ENCODE measurements around the gene PRKG1. TPM values are rescaled to one million over a fixed set of nuclear protein-coding genes. Genes with fewer than 3 reads are reported as not detected.

The PRKG1 gene
- total RNA-seq, 1 experiment from 2014 or later = 10.4 TPM

DNA sequence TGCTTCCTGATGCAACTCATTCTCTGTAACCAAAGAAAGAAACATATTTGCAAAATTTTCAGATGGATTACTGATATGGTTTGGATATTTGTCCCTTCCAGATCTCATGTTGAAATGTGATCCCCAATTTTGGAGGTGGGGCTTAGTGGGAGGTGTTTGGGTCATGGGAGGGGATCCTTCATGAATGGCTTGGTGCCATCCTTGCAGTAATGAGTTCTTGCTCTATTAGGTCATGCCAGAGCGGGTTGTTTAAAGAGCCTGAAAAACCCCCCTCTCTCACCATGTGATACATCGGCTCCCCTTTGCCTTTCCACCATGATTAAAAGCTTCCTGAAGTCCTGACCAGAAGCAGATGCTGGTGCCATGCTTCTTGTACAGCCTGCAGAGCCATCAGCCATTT is 43.8 kb upstream of the PRKG1 start:
- Histone ChIP-seq H3K23me2 (ENCODE audit: insufficient read length, low read depth, low read length, poor library complexity, severe bottlenecking) (no peaks in the 10 kb centered on the region), H2BK20ac (ENCODE audit: low read depth, low read length, poor library complexity, severe bottlenecking) (no peak overlapping the region), H4K5ac (ENCODE audit: insufficient read length, low read depth, low read length) (no peak overlapping the region), H4K91ac (ENCODE audit: insufficient read length, low read depth, low read length) (no peak overlapping the region), H3K4me1 (ENCODE audit: insufficient read depth, low read length) (peaks cover 13% of the 10 kb centered on the region), H3K4ac (ENCODE audit: low read depth, low read length) (no peak overlapping the region), H3K4me2 (ENCODE audit: insufficient read depth, insufficient read length, low read length) (no peak overlapping the region), H3K9me3 (ENCODE audit: control insufficient read depth, low read depth, low read length) (no peaks in the 10 kb centered on the region), H3K56ac (ENCODE audit: insufficient read length, low read depth, low read length) (no peak overlapping the region), H2AFZ (ENCODE audit: low read length) (no peak overlapping the region), H3K27me3 (ENCODE audit: insufficient read depth, low read length) (no peaks in the 10 kb centered on the region), H2BK15ac (ENCODE audit: low read depth, low read length) (no peak overlapping the region), H3T11ph (ENCODE audit: low read length) (no peak overlapping the region), H2BK120ac (ENCODE audit: low read depth, low read length, poor library complexity, severe bottlenecking) (no peak overlapping the region), H4K8ac (replicated peaks; ENCODE audit: insufficient read length, low read depth, low read length) (no peak overlapping the region), H3K9ac (ENCODE audit: extremely low read depth, insufficient read length, low read length) (no peak overlapping the region), H3K79me1 (ENCODE audit: insufficient read depth, low read depth, low read length, poor library complexity, severe bottlenecking) (no peaks in the 10 kb centered on the region), H3K18ac (ENCODE audit: insufficient read length, low read depth, low read length) (no peak overlapping the region), H2BK12ac (ENCODE audit: insufficient read length, low read depth, low read length) (no peak overlapping the region), H3K79me2 (ENCODE audit: insufficient read depth, low read length) (no peaks in the 10 kb centered on the region; the same call in 1 of the 2 replicates), H3K27ac (ENCODE audit: insufficient read length, low read depth, low read length) (no peak overlapping the region), H2AK5ac (ENCODE audit: insufficient read length, low read length) (no peak overlapping the region), H2BK5ac (ENCODE audit: insufficient read length, low read length) (no peak overlapping the region), H3K14ac (ENCODE audit: insufficient read depth, low read length) (no peak overlapping the region), H4K20me1 (ENCODE audit: control insufficient read depth, insufficient read depth, insufficient read length) (no peaks in the 10 kb centered on the region), H3K23ac (ENCODE audit: insufficient read length, low read depth, low read length) (no peak overlapping the region)
- H3K27ac Mint-ChIP-seq = no peak overlapping the region
- no peak overlapping the region for H3K4me3 Mint-ChIP-seq
- TF ChIP-seq, protein P1, sequence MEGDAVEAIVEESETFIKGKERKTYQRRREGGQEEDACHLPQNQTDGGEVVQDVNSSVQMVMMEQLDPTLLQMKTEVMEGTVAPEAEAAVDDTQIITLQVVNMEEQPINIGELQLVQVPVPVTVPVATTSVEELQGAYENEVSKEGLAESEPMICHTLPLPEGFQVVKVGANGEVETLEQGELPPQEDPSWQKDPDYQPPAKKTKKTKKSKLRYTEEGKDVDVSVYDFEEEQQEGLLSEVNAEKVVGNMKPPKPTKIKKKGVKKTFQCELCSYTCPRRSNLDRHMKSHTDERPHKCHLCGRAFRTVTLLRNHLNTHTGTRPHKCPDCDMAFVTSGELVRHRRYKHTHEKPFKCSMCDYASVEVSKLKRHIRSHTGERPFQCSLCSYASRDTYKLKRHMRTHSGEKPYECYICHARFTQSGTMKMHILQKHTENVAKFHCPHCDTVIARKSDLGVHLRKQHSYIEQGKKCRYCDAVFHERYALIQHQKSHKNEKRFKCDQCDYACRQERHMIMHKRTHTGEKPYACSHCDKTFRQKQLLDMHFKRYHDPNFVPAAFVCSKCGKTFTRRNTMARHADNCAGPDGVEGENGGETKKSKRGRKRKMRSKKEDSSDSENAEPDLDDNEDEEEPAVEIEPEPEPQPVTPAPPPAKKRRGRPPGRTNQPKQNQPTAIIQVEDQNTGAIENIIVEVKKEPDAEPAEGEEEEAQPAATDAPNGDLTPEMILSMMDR (conservative IDR thresholded peaks at IDR 0.05) = no peak
- no peaks in the 10 kb centered on the region; a peak in 1 of 5 replicates for H3K9me3 Mint-ChIP-seq
- DNase-seq = no peak
- no peaks in the 10 kb centered on the region for H3K36me3 Mint-ChIP-seq (ENCODE audit: insufficient read depth in 1 of 3, low read depth in 3 of 3)
- H3K27me3 Mint-ChIP-seq (ENCODE audit: low read depth) = no peaks in the 10 kb centered on the region
- no CpG with 5 or more reads among the region's 2 CpGs for WGBS (ENCODE audit: extremely low coverage, insufficient read length, low lambda C conversion rate)
- peaks cover 30 to 34% of the 10 kb centered on the region in 2 experiments for H3K4me1 Mint-ChIP-seq

Measured in H9 (cell line).